G401 (cell line): ENCODE measurements around the gene LGALS3BP. TPM values are rescaled to one million over a fixed set of nuclear protein-coding genes. Genes with fewer than 3 reads are reported as not detected.

ENCODE experiments used
- DNase-seq: peaks from one replicate; pipeline ENCODE4 v3.0.0-alpha.2; 2015; ENCODE audit warnings: low spot score
- in situ Hi-C: cut with HindIII; loops from 2 replicates; pipeline ENCODE4 v1.10.0; 2016; ENCODE audit warnings: low sequenced_read_pairs, mixed read lengths
- total RNA-seq: library from RNA; depleted of rRNA; stranded (reverse); fragments of >200 nt; shearing (Covaris generic); gene quantifications from 2 replicates; pipeline ENCODE4 v1.2.3, GENCODE V29; 2014

Gene LGALS3BP
- total RNA-seq, 1 experiment from 2014 or later = 44.7 TPM

- in situ Hi-C loops = no loop called here
- DNase-seq = no peak
Measured at GRCh38 chr17:78990349-78991016, 10.8 kb upstream of the LGALS3BP start.

DNA sequence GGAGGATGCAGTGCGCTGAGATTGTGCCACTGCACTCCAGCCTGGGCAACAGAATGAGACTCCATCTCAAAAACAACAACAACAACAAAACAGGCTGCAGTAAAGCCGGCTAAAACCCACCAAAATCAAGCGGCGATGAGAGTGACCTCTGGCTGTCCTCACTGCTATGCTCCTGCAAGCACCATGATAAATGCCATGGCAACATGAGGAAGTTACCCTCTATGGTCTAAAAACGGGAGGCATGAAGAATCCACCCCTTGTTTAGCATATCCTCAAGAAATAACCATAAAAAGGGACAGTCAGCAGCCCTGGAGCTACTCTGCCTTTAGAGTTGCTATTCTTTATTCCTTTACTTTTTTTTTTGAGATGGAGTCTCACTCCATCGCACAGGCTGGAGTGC is 8.4 kb upstream of the LGALS3BP start:
- in situ Hi-C loops = no loop called here
- DNase-seq = no peak

DNA sequence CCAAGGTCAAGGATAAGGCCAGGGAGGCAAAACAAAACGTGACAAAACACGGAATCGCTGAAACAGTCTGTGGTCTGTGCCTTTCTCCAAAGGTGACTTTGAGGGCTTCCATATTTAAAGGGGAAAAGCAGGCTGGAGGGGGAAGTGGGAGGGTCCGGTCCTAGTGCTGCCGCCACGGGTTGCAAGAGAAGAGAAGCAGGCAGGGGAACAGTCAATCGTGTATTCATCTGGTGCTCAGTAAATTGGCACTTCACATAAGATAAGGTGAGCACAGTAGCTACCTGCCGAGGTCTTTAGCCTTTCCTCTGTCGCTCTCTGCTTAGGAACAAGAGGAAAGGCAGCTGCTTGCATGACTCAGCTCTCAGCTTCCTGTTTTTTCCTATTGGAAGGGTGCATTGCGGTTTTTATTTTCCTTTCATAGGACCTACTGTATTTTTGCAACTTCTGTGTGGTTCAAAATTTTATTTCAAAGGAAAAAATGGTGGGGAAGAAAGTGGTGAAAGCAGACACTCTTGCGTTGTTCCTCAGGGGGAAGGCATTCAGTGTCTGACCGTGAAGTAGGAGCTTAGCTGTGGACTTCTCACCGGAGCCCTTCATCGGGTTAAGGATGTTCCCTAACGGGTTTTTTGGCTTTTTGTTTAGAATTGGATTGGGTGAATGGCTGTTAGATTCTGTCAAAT is 7.1 kb upstream of the LGALS3BP start:
- no peak for DNase-seq
- in situ Hi-C loops = no loop called here

DNA sequence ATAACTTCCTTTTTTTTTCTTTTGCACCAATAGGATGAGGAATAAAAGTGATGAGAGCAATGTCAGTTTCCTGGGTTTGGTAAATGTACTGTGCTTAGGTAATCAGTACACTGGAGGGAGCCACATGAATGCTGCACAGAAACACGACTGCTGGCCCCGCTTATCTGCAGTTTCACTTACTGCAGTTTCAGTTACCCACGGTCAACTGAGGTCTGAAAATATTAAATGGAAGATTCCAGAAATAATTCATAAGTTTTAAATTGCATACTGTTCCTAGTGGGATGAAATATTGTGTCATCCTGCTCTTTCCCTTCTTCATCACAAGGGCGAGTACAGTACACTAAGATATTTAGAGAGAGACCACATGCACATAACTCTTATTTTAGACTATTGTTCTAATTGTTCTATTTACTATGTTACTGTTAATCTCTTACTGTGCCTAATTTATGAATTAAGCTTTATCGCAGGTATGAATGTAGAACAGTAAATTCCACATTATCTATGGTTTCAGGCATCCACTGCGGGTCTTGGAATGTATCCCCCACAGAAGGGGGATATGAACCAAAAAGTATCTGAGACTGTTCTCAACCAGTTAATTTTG is 6.4 kb upstream of the LGALS3BP start:
- in situ Hi-C loops = no loop called here
- DNase-seq = no peak

DNA sequence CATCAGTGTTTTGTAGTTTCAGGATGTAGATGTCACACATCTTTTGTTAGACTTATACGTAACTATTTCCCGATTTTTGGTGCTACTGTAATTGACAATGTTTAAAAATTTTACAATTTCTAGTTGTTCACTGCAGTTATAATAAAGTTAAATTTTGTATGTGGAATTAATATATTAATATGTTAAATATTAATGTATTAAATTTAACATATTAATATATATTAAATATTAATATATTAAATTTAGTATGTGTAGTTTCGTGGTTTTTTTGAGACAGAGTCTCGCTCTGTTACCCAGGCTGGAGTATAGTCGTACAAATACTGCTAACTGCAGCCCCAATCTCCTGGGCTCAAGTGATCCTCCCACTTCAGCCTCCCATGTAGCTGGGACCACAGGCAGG is 5.7 kb upstream of the LGALS3BP start:
- DNase-seq = no peak
- in situ Hi-C loops = no loop called here

- in situ Hi-C loops = no loop called here
- no peak for DNase-seq
Measured at GRCh38 chr17:78981010-78981888, 1.5 kb upstream of the LGALS3BP start.

GRCh38 chr17:78980624-78980972 is 875 bp upstream of the LGALS3BP start:
- no peak for DNase-seq
- in situ Hi-C loops = no loop called here

GRCh38 chr17:78977997-78978973 is 1.4 kb downstream of the LGALS3BP start:
- no peak for DNase-seq
- in situ Hi-C loops = no loop called here

DNA sequence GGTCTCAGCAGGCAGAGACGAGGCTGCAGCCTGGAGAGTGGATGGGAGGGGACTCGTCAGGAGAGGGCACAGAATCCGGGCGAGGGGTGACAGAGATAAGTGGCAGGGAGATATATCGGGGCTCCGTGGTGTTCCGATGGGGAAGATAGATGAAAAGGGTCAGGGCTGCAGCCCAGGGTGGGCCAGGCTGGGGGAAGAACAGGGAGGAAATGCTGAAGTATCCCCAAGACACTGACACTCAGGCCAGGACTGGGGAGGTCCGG is 2.1 kb downstream of the LGALS3BP start:
- in situ Hi-C loops = no loop called here
- DNase-seq = no peak

- no peak for DNase-seq
- in situ Hi-C loops = no loop called here
Measured at GRCh38 chr17:78976907-78977680, 2.6 kb downstream of the LGALS3BP start.

GRCh38 chr17:78974635-78975591 is 4.8 kb downstream of the LGALS3BP start:
- in situ Hi-C loops = no loop called here
- peak; percentile 74 for DNase-seq

- in situ Hi-C loops = no loop called here
- peak; percentile 61 for DNase-seq
Measured at GRCh38 chr17:78973792-78974520, 5.8 kb downstream of the LGALS3BP start.

- DNase-seq = no peak
- in situ Hi-C loops = no loop called here
Measured at GRCh38 chr17:78973196-78973595, 6.5 kb downstream of the LGALS3BP start.

DNA sequence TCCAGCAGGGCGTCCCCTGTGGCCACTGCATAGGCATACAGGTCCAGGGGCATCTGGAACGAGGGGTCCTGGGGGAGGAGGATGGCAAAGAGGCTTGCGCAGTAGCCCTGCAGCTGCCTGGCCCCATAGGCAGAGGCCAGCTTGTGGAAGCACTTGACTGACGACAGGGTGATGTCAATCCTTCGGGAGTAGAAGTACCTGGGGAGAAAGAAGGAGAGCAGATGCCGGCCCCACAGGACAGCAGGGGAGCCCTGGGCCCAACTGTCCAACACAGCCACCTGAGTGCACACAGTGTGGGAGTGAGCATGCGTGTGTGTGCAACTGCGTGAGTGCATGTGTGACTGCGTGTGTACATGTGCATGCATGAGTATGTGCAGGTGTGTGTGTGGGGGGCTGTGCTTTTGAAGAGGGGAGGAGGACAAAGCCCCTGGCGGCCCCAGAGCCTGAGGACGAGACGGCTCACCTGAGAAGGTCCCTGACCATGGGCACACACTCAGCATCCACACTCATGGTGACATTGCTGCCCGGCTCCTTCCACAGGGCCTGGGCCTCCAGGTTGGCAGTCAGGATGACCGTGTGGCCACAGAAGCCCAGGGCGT is 7.1 kb downstream of the LGALS3BP start:
- in situ Hi-C loops = no loop called here

GRCh38 chr17:78971756-78972506 is 7.8 kb downstream of the LGALS3BP start:
- no peak for DNase-seq
- in situ Hi-C loops = no loop called here

More for the DNA sequence above, 7.1 kb downstream of the LGALS3BP start:
- no peak for DNase-seq
